ENCODE results near the gene PLEKHS1. TPM values are rescaled to one million over a fixed set of nuclear protein-coding genes. Genes with fewer than 3 reads are reported as not detected.

PLEKHS1 gene
- total RNA-seq, 4 donors from 2014 or later = not detected

DNA sequence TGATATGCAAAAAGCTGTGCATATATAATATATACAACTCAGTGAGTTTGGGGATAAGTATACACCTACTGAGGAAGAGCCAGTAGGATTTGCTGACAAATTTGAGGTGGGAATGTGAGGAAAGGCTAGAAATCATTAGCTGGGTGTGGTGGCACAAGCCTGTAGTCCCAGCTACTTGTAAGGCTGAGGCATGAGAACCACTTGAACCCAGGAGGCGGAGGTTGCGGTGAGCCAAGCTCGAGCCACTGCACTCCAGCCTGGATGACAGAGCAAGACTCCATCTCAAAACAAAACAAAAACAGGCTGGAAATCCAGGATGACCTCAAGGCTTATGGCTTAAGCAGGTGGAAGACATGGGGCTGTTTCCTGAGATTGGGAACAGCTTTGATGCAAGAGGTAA lies 10.6 kb upstream of the PLEKHS1 start:
- DNase-seq (ENCODE audit: low spot score) = no peak
- ATAC-seq (ENCODE audit: low FRiP score) = no peak
- TF ChIP-seq, protein P1, sequence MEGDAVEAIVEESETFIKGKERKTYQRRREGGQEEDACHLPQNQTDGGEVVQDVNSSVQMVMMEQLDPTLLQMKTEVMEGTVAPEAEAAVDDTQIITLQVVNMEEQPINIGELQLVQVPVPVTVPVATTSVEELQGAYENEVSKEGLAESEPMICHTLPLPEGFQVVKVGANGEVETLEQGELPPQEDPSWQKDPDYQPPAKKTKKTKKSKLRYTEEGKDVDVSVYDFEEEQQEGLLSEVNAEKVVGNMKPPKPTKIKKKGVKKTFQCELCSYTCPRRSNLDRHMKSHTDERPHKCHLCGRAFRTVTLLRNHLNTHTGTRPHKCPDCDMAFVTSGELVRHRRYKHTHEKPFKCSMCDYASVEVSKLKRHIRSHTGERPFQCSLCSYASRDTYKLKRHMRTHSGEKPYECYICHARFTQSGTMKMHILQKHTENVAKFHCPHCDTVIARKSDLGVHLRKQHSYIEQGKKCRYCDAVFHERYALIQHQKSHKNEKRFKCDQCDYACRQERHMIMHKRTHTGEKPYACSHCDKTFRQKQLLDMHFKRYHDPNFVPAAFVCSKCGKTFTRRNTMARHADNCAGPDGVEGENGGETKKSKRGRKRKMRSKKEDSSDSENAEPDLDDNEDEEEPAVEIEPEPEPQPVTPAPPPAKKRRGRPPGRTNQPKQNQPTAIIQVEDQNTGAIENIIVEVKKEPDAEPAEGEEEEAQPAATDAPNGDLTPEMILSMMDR (IDR thresholded peaks at IDR 0.05) = no peak

DNA sequence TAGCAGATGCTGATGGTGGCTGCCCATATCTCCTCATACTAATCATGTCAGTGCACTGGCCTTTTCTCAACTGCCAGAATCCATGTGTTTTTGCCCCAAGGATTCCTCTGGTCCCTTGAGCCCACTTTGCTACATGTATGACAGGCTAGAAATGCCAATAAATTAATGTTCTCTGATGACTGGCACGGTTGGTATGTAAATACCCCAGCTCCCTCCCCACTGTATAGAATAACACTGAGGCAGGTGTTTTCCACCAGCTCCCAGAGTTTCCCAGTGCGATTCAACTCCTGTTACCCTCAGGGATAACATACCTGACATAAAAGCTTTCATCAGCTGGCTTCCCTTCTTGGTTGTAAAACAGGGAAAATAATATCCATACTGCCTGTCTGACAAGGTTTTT lies 9.0 kb upstream of the PLEKHS1 start:
- ATAC-seq (ENCODE audit: low FRiP score) = no peak
- DNase-seq (ENCODE audit: low spot score) = no peak
- TF ChIP-seq, protein P1 (IDR thresholded peaks at IDR 0.05) = no peak

DNA sequence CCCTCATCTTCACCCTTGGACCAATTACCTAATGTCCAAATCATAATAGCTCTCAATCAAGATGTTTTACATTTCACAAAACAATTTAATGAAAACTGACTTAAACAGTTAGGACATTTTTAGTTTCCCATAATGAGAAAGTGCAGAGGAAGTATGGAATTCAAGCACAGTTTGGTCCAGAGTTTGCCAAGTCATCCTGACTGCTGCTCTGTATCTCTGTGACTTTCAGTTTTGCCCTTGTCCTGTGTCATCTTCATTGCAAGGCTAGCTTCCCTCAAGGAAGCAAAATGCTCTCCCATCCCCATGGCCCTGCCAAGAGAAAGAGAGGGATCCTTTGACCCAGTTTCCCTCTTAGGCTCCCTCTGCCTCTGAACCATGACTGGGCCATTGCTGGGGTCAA lies 7.9 kb upstream of the PLEKHS1 start:
- TF ChIP-seq, protein P1 (IDR thresholded peaks at IDR 0.05) = no peak
- no peak for DNase-seq (ENCODE audit: low spot score)
- ATAC-seq (ENCODE audit: low FRiP score) = no peak

DNA sequence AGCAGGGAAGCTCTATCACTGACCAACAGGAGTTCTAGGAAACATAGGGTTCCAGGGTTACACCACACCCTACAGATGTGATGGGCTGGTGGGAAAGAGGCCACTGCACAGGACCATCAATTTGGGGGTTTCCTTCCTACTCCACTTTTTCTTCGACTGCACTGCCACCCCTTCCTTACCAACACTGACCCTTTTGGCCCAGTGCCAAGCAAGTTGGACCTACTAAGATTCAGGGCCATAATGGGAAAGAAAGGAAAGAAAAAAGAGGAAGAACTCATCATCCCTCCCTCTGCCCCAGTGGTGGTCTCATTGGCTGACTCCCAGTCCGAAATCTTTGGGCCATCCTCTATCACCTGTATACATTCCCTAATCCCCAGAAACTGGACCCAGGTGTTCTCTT lies 6.1 kb upstream of the PLEKHS1 start:
- ATAC-seq (ENCODE audit: low FRiP score) (no peak), DNase-seq (ENCODE audit: low spot score) (no peak)
- TF ChIP-seq, protein P1 (IDR thresholded peaks at IDR 0.05) = no peak

DNA sequence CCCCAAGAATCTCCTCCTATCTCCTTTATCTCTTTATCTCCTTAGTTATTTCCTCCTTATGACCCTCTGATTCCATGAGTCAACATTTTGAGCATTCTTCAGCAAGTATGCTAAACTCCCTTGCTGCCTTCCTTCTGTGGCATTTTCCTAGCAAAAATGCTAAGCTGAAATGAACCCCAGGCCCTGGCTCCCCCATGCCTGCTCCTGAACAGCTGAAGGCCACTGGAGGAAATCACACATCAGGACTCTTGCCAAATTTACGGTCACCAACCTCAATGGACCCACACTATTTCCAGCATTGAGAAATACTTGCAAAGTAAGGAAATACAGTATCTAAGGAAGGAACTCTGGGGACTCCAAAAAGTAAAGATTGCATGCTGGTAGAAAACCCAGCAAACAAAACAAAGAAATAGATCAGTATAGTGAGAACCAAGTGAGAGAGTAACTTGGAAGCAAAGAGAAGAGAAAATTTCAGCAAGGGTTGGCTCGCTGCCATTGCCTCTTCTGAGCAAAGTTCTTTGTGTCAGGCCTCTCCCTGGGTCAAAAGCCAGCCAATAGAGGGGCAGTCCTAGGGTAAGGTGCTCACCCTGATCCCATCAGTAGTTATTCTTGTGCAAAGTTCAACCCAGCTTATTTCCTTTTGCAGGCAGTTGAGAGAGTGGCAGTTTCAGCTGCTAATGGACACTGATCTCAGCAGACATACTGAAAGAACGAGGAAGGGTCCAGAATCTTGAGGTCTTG lies 5.1 kb upstream of the PLEKHS1 start:
- TF ChIP-seq, protein P1 (IDR thresholded peaks at IDR 0.05) = no peak
- DNase-seq (ENCODE audit: low spot score) (no peak), ATAC-seq (ENCODE audit: low FRiP score) (no peak)

DNA sequence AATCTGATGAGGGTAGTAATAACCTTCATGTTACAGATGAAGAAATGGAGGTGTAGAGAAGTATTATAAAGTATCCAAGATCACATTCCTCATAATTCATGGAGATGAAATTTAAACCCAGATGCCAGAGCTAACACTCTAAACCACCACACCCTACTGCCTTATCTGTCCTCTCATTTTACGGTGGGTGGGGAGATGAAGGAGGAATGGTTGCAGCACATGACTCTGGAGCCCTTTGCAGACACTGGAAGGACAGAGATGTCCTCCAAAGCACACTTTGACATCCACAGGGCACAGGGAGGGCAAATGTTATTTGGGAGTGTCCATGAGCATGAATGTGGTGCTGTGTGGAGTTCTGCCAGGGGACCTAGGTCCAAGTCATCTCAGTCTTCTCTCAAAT lies 1.1 kb downstream of the PLEKHS1 start:
- no peak for ATAC-seq (ENCODE audit: low FRiP score)
- no peak for DNase-seq (ENCODE audit: low spot score)
- TF ChIP-seq, protein P1 (IDR thresholded peaks at IDR 0.05) = no peak

DNA sequence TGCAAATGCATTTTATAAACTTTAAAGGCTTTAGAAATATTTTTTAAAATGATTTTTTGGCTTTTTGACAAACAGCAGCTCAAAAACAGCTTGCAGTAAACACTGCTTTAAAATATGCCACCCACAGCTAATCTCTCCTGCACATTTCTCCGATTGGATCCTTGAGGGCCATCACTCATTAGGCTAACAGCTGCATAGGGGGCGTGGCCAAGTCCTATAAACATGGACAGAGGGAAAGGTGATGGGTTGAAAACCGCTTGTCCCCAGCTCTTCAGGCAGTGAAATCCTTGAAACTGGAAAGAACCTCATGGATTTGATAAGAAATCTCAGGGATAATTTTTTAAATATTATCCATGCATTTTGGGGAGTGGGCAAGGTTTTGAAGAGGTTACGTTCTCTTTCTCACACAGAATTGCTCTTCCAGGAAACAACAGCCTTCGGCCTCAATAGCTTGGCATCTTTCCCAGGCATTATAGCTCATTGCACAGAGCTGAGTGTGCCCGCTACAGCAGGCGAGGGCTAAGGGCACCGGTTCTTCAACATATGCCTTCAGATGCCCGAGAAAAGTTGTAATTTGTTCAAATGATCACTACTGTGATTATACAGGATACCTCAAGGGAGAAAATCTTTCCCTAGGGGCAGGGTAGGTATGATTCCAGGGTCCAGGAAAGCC lies 1.7 kb downstream of the PLEKHS1 start:
- TF ChIP-seq, protein P1 (IDR thresholded peaks at IDR 0.05) = no peak

More for the DNA sequence above, 1.7 kb downstream of the PLEKHS1 start:
- DNase-seq (ENCODE audit: low spot score) (no peak), ATAC-seq (ENCODE audit: low FRiP score) (no peak)
